Prostate gland (tissue), 2 donors: ENCODE results near the gene NEU4.

ENCODE experiments used
- CTCF ChIP-seq, 4 experiments: fragments of 200-600 bp in 2 of 4; fragments of 450-650 bp in 2 of 4; sonication (generic) in 2 of 4; IDR thresholded peaks; 1 replicate in 3 of 4; 2 replicates in 1 of 4; pipeline ENCODE4 v1.5.1; 2016 to 2019; ENCODE audit warnings: antibody characterized with exemption in 4 of 4, mild to moderate bottlenecking in 2 of 4, moderate library complexity in 2 of 4
- POLR2A ChIP-seq: fragments of 450-650 bp; IDR thresholded peaks from one replicate; pipeline ENCODE4 v1.6.1; 2016; ENCODE audit warnings: antibody characterized with exemption, mild to moderate bottlenecking
- POLR2AphosphoS5 ChIP-seq: sonication (generic); formaldehyde crosslinking; IDR thresholded peaks from one replicate; pipeline ENCODE4 v1.6.1; 2017; ENCODE audit warnings: antibody characterized with exemption

- TF ChIP-seq CTCF (IDR thresholded peaks at IDR 0.05) (no peak), POLR2A (no peak), POLR2AphosphoS5 (no peak)
These were observed 32.4 kb upstream of the NEU4 start, which contains the start of gene GAL3ST2 for GRCh38 chr2:241776336-241777169.
